Right forelimb (tissue), 1 donor: ENCODE results near the gene POLR2H.
"Not testable (repeated sequence)": the region's sequence is repeated elsewhere in the genome, so short reads cannot be mapped to it uniquely, and the experiment has no call there.

Experiments used
- DNase-seq: peaks from one replicate; pipeline ENCODE4 v3.0.0-alpha.2; 2018

The POLR2H gene

GRCh38 chr3:184335661-184336546, 25.6 kb upstream of the POLR2H start:
- DNase-seq, result peak; percentile 94

GRCh38 chr3:184336547-184337398, 24.7 kb upstream of the POLR2H start:
- DNase-seq, result peak; percentile 66

GRCh38 chr3:184337399-184337714, 24.2 kb upstream of the POLR2H start, which contains the start of gene FAM131A:
Gene FAM131A, plus strand, starts transcription at chr3:184337600. Its CDS starts 31 bp downstream, at chr3:184337631.
- peak; percentile 87 for DNase-seq

GRCh38 chr3:184337981-184338380, 23.5 kb upstream of the POLR2H start:
- no peak for DNase-seq

GRCh38 chr3:184338511-184338945, 23.0 kb upstream of the POLR2H start:
- peak; percentile 92 for DNase-seq

- DNase-seq, result no peak
Measured at GRCh38 chr3:184339001-184339400, 22.5 kb upstream of the POLR2H start.

- DNase-seq, result not testable (repeated sequence)
Measured at GRCh38 chr3:184339451-184340135, 21.9 kb upstream of the POLR2H start.

- no peak for DNase-seq
Measured at GRCh38 chr3:184341925-184342324, 19.6 kb upstream of the POLR2H start.

GRCh38 chr3:184343200-184343876, 18.2 kb upstream of the POLR2H start:
- DNase-seq, result no peak

- DNase-seq, result no peak
Measured at GRCh38 chr3:184344579-184345316, 16.8 kb upstream of the POLR2H start.

- no peak for DNase-seq
Measured at GRCh38 chr3:184345317-184346144, 16.0 kb upstream of the POLR2H start.

- no peak for DNase-seq
Measured at GRCh38 chr3:184346480-184347190, 14.9 kb upstream of the POLR2H start.

- DNase-seq, result no peak
Measured at GRCh38 chr3:184347321-184348056, 14.0 kb upstream of the POLR2H start.

GRCh38 chr3:184348057-184348382, 13.5 kb upstream of the POLR2H start:
- DNase-seq, result no peak

- no peak for DNase-seq
Measured at GRCh38 chr3:184349563-184350470, 11.7 kb upstream of the POLR2H start.

GRCh38 chr3:184350618-184351017, 10.9 kb upstream of the POLR2H start:
- DNase-seq, result no peak

GRCh38 chr3:184351511-184352148, 9.9 kb upstream of the POLR2H start:
- DNase-seq, result no peak
